Ishikawa (cell line): ENCODE data around the gene NRG2.

Experiments
- CEBPB ChIP-seq: IDR thresholded peaks from 2 replicates; pipeline ENCODE4 v1.6.1; 2012
- CREB1 ChIP-seq: IDR thresholded peaks from 2 replicates; pipeline ENCODE4 v1.6.1; 2012; ENCODE audit warnings: low read depth
- EP300 ChIP-seq: IDR thresholded peaks from 2 replicates; pipeline ENCODE4 v1.6.1; 2012; ENCODE audit warnings: borderline replicate concordance
- FOXM1 ChIP-seq: IDR thresholded peaks from 2 replicates; pipeline ENCODE4 v1.6.1; 2012; ENCODE audit warnings: low read depth, borderline replicate concordance
- RAD21 ChIP-seq: IDR thresholded peaks from 2 replicates; pipeline ENCODE4 v1.6.1; 2012; ENCODE audit warnings: low read depth
- TAF1 ChIP-seq: IDR thresholded peaks from 2 replicates; pipeline ENCODE4 v1.6.1; 2012; ENCODE audit warnings: low read depth, mild to moderate bottlenecking
- TCF12 ChIP-seq: IDR thresholded peaks from 2 replicates; pipeline ENCODE4 v1.6.1; 2012; ENCODE audit warnings: low read depth
- YY1 ChIP-seq: IDR thresholded peaks from 2 replicates; pipeline ENCODE4 v1.6.1; 2012; ENCODE audit warnings: low read depth
- TF ChIP-seq, protein P1 (sequence below): IDR thresholded peaks from 2 replicates; pipeline ENCODE4 v1.6.1; 2012; ENCODE audit warnings: low read depth, mild to moderate bottlenecking
- TF ChIP-seq, protein P2 (sequence below): IDR thresholded peaks from 2 replicates; pipeline ENCODE4 v1.6.1; 2012

DNA sequence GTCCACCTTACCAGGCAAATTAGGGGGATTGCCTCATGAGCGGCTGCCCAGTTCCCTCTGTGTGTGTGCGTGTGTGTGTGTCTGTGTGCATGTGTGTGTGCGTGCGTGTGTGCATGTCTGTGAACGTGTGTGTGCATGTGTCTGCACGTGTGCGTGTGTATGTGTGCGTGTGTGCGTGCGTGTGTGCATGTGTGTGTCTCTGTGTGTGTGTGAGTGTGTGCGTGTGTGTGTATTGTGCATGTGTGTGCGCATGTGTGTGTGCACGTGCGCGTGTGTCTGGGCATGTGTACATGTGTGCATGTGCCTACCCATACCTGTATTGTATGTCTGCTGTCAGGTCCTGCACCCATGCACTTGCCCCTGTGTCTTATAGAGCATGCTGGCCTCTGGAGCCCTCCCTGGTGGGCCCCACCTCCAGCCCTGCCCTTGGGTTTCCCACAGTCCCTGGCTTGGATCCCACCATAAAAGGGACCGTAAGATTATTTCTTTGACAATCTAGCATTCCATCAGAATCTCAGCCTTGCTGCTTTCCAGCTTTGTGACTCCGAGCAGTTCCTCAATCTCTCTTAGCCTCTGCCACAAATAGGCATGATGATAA, 238.2 kb downstream of the NRG2 start:
- TF ChIP-seq TCF12 (no peak), CEBPB (no peak), RAD21 (no peak), FOXM1 (no peak), YY1 (no peak), EP300 (no peak), CREB1 (no peak), TAF1 (no peak)
- TF ChIP-seq, protein P1, sequence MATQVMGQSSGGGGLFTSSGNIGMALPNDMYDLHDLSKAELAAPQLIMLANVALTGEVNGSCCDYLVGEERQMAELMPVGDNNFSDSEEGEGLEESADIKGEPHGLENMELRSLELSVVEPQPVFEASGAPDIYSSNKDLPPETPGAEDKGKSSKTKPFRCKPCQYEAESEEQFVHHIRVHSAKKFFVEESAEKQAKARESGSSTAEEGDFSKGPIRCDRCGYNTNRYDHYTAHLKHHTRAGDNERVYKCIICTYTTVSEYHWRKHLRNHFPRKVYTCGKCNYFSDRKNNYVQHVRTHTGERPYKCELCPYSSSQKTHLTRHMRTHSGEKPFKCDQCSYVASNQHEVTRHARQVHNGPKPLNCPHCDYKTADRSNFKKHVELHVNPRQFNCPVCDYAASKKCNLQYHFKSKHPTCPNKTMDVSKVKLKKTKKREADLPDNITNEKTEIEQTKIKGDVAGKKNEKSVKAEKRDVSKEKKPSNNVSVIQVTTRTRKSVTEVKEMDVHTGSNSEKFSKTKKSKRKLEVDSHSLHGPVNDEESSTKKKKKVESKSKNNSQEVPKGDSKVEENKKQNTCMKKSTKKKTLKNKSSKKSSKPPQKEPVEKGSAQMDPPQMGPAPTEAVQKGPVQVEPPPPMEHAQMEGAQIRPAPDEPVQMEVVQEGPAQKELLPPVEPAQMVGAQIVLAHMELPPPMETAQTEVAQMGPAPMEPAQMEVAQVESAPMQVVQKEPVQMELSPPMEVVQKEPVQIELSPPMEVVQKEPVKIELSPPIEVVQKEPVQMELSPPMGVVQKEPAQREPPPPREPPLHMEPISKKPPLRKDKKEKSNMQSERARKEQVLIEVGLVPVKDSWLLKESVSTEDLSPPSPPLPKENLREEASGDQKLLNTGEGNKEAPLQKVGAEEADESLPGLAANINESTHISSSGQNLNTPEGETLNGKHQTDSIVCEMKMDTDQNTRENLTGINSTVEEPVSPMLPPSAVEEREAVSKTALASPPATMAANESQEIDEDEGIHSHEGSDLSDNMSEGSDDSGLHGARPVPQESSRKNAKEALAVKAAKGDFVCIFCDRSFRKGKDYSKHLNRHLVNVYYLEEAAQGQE: no peak
- TF ChIP-seq, protein P2, sequence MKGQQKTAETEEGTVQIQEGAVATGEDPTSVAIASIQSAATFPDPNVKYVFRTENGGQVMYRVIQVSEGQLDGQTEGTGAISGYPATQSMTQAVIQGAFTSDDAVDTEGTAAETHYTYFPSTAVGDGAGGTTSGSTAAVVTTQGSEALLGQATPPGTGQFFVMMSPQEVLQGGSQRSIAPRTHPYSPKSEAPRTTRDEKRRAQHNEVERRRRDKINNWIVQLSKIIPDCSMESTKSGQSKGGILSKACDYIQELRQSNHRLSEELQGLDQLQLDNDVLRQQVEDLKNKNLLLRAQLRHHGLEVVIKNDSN: no peak
